ENCODE results near the gene WDR20.

Gene WDR20

GRCh38 chr14:102258136-102258535, 118.4 kb downstream of the WDR20 start:
- TF ChIP-seq CTCF (conservative IDR thresholded peaks at IDR 0.05; ENCODE audit: low read depth, low read length) = no peak
- DNase-seq (ENCODE audit: low read depth) = no peak
- H3K4me3 ChIP-seq (ENCODE audit: low read depth, low read length) = no peak overlapping the region
